Astrocyte of the cerebellum (primary cell): Measurements from ENCODE around the gene FMNL1.

Experiments used
- DNase-seq: peaks from one replicate; pipeline ENCODE4 v3.0.0-alpha.2; 2011; ENCODE audit warnings: low read depth
- H3K4me3 ChIP-seq: 2 replicates; pipeline ENCODE4 v1.5.1; 2011; ENCODE audit warnings: mild to moderate bottlenecking, low read depth, low read length, moderate library complexity
- in situ Hi-C: cut with HindIII; loops from 2 replicates; pipeline ENCODE4 v1.10.0; 2017; ENCODE audit warnings: low sequenced_read_pairs
- TF ChIP-seq, protein P1 (sequence below): IDR thresholded peaks from 2 replicates; pipeline ENCODE4 v1.5.1; 2012; ENCODE audit warnings: low read length, low read depth, moderate library complexity, mild to moderate bottlenecking; ENCODE audit errors: missing control alignments

The FMNL1 gene

DNA sequence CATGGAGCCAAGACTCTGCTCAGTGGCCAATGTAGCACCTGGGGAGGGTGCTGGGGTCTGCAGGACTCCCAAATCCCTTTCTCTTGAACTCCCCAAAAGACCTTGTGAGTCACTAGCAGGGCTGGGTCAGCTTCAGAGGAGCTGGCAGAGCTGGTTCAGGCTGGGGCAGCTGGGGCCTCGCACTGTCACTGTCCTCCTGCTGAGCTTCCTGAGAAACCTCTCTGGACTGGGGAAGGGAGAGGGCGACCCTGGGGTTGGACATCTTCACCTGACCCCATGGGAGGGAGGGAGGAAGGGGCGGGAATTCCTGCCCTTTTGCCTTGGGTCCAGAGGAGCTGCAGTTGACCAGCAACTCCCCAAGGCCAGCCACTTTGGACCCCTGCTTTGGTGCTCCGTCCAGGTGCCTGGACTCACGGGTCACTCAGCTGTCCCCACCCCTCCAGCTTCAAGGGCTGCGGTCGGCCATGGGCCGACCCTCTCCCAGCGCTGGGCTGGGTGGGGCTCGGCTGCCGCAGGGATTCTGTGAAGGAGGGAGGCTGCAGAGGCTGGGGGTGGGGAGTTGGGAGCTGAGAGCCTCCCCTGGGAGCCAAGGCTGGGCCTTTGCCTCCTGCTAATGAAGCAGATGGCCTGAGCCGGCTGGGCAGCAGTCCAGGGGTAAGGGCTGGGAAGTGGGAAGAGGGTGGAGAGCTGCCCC lies 9.2 kb downstream of the FMNL1 start:
- TF ChIP-seq, protein P1, sequence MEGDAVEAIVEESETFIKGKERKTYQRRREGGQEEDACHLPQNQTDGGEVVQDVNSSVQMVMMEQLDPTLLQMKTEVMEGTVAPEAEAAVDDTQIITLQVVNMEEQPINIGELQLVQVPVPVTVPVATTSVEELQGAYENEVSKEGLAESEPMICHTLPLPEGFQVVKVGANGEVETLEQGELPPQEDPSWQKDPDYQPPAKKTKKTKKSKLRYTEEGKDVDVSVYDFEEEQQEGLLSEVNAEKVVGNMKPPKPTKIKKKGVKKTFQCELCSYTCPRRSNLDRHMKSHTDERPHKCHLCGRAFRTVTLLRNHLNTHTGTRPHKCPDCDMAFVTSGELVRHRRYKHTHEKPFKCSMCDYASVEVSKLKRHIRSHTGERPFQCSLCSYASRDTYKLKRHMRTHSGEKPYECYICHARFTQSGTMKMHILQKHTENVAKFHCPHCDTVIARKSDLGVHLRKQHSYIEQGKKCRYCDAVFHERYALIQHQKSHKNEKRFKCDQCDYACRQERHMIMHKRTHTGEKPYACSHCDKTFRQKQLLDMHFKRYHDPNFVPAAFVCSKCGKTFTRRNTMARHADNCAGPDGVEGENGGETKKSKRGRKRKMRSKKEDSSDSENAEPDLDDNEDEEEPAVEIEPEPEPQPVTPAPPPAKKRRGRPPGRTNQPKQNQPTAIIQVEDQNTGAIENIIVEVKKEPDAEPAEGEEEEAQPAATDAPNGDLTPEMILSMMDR: no peak
- DNase-seq: no peak
- in situ Hi-C loops: no loop called here
- H3K4me3 ChIP-seq: no peak overlapping the region

GRCh38 chr17:45231481-45232116 lies 9.9 kb downstream of the FMNL1 start:
- H3K4me3 ChIP-seq: no peak overlapping the region
- in situ Hi-C loops: no loop called here
- TF ChIP-seq, protein P1: peak; percentile 30
- DNase-seq: no peak

DNA sequence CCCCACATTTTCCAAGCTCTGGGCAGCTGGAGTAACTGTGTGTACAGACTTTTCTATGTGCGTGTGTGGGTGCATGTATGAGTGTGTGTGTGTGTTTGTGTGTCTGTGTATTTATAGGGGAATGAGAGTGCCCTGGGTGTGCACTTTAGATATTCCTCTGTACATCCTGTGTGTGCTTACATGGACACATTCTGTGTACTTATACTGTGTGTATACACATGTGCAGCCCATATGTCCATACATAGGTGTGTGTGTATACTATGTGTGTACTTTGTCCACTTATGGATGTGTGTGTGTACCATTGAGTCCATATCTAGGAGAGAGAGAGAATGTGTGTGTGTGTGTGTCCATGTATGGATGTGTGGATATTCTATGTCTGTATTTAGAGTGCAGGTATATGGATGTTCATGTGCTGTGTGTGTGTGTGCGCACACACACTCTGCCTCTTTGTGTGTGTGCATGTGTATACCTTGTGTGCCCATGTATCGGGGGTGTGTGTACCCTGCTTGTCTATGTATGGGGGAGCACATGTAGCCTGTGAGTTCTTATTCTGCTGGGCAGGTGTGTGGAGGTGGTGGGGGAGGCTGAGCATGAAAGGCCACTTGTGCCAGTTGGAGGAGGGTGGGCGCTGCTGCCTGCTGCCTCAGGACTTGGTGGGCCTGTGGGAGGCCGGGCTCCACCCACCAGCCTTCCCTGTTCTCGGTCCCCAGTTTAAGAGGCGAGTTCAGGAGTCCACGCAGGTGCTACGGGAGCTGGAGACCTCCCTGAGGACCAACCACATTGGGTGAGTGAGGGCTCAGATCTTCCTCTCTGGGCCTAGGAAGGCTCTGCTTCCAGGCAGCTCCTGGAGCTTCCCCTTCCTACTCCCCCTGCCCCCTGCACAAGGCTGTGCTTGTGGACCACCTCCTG lies 11.1 kb downstream of the FMNL1 start:
- DNase-seq: no peak
- TF ChIP-seq, protein P1: no peak
- no peak overlapping the region for H3K4me3 ChIP-seq
- in situ Hi-C loops: no loop called here

- DNase-seq: no peak
- TF ChIP-seq, protein P1: no peak
- H3K4me3 ChIP-seq: no peak overlapping the region
- in situ Hi-C loops: no loop called here
Observed at GRCh38 chr17:45233423-45233924, 11.8 kb downstream of the FMNL1 start.

- no peak overlapping the region for H3K4me3 ChIP-seq
- in situ Hi-C loops: no loop called here
- TF ChIP-seq, protein P1: peak; percentile 65
- no peak for DNase-seq
Observed at GRCh38 chr17:45234641-45235415, 13.1 kb downstream of the FMNL1 start.
